Ammon's horn (tissue), 1 donor: ENCODE data around the gene TMEM131L.

Source experiments
- DNase-seq: peaks from one replicate; pipeline ENCODE4 v3.0.0-alpha.2; 2016; ENCODE audit warnings: low spot score

Gene TMEM131L

GRCh38 chr4:153479101-153479500 lies 12.9 kb downstream of the TMEM131L start:
- DNase-seq: no peak

- DNase-seq: no peak
Observed at GRCh38 chr4:153480704-153481103, 14.5 kb downstream of the TMEM131L start.

- DNase-seq: no peak
Observed at GRCh38 chr4:153481478-153481877, 15.3 kb downstream of the TMEM131L start.

DNA sequence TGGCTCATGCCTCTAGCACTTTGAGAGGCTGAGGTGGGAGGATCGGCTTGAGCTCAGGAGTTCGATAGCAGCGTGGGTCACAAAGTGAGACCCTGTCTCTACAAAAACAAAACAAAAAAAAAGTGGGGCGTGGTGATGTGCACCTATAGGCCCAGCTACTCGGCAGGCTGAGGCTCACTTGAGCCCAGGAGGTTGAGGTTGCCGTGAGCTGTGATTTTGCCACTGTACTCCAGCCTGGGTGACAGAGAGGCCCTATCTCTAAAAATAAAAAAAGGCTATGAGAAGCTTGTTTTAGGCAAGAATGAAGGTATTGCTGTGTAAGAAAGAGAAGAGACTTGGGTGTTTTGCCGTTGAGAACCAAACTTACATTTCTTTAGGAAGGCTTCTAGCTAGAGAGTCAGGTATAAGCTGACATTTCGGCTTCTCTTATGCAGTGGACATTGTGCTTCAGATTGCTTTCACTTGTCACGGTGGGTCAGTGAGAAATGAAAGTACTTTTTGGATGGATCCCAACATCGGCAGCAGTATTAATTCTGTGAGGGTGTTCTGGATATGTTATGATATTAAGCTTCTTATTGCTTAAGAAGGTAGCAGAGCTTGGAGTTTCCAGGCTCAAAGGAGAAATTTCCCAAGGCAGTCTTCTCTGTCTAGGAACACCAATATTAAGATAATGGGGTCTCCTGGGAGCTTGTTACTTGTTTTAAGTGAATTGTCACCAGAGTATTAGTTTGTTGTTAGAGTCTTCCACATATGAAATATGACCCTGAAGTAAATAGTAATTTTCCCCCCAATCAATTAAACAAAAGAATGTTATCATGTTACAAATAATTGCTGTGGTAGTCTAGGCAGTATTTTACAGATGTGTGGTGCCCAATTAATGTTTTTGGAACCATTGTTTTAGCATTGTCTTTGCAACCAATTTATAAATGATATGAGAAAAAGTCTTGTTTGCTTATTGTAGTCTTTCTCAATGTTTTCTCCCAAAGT lies 17.6 kb downstream of the TMEM131L start:
- DNase-seq: no peak

- no peak for DNase-seq
Observed at GRCh38 chr4:153485359-153485758, 19.2 kb downstream of the TMEM131L start.

- DNase-seq: no peak
Observed at GRCh38 chr4:153485860-153486259, 19.7 kb downstream of the TMEM131L start.

DNA sequence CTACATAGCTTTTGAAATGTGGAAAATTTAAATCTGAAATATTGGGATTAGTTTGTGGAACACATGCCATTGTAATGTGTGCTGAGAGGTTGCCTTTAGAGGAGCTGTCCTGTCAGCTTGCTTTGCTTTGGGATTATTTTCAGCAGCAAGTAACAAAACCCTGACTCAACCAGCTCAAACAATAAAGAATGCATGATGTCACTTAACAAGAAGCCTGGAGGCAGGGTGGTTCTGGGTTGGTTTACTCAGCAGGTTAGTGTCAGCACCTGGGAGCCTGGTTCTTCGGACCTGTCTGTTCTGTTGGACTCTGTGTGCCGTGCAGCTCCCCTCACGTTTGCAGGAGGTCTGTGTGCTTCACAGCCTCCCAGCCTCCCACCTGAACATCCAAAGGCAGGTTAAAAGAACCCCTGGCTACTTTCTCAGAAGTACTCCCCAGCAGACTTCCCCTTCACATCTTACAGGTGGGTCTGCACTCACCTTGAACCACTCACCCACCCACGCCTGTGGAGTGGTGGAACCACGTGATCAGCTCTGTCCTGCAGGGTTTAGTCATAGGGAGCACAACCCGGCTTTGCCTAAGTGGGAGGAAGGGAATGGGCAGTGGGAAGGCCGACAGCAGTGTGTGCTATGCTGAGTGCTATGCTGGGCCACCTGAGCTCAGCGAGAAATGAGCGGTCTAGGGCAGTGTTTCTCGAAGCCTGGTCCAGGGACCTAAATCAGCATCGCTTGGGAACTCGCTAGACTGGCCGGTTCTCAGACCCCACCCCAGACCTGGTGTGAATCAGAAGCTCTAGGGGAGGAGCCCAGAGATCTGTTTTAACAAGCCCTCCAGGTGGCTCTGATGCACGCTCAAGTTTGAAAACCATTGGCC lies 20.4 kb downstream of the TMEM131L start:
- no peak for DNase-seq

DNA sequence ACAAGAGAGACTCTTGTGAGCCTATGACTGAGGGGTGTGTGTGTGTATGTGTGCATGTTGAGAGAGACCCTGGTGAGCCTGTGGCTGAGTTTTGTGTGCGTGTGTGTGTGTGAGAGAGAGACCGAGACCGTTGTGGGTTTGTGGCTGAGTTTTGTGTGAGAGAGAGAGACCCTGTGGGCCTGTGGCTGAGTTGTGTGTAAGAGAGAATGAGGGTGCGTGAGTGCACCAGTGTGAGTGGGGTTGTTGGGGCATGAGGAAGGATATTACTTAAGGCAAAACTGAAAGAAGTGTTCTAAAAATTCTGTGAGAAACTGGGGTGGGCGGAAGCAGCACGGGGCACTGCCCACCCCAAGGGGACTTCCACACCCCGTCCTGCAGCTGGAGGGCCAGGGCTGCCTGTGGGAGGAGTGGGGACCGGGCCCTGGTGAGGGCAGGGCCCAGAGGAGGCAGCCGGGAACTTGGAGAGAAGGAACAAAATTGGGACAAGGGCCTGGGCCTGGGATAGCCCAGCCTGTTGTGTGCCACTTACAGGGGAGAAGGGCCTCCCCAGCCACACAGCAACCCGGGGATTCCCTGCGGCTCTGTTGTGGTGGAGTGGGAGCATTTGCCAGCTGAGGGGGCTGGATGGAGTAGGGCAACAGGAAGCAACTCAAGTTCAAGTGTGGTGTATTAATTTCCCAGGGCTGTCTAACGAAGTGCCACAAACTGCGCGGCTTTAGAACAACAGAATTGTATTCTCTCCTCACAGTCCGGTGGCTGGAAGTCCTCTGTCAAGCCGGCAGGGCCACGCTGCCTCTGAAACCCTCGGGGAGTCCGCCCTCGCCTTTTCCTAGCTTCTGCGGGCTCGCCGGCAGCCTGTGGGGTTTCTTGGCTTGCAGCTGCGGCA lies 22.1 kb downstream of the TMEM131L start:
- no peak for DNase-seq

- no peak for DNase-seq
Observed at GRCh38 chr4:153489856-153490558, 23.8 kb downstream of the TMEM131L start.

DNA sequence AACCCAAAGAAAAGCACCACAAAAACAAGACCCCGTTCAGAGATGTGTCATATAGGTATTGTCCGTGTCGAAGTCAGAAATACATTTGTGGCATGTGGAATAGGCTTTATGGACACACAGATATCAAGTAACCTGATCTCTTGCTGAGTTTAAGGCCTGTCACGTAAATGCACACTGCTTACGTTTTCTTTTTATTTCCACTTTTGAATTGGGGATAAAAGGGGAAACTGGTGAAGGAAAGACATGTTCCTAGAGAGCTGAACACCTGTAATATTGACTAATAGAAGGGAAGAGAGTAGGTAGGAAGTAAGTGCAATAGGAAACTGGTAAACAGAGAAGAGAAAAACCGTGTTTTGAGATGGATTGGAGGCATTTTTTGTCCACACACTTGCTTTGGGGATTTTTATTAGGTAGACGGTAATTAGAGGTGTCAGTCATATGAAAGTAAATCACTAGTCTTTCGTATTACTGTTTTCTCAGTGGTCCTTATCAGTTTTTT lies 24.9 kb downstream of the TMEM131L start:
- no peak for DNase-seq

DNA sequence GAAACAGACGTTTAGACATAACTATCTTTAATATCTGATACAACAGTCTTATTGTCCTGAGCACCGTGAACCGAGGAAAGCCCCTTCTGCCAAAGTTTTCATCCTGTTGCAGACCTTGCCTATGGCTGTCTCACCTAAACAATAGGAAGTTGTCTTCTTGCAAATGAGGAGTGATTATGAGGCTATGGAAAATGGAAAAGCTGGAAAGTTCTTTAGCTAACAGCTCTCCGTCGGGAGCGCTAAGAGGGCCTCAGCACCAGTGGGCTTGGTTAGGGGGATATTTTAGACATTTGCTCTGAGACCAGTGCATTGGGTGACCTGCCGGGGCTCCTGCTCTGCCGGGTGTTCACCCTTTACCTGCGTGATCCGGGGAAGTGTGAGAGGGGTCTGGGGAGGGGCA lies 28.4 kb downstream of the TMEM131L start:
- DNase-seq: no peak

- DNase-seq: no peak
Observed at GRCh38 chr4:153495480-153496193, 29.5 kb downstream of the TMEM131L start.

DNA sequence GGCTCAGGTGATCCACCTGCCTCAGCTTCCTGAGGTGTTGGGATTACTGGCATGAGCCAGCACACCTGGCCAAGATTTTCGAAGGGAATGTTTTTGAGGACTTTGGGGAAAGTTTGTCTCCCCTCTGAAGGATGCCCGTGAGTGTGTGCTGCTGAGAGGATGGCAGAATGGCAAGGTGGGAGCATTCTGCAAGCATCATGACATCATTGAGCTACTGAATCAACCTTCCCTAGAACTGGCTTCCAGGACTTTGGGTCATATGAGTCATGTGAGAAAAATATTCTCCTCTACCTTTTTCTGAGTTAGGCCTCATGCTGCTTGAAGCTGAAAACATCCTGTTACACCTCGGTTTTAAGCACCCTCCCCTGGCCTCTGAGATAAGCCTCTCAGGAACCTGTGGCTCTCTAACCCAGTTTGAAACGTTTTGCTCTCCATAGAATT lies 31.0 kb downstream of the TMEM131L start:
- DNase-seq: no peak

GRCh38 chr4:153497988-153498967 lies 32.1 kb downstream of the TMEM131L start:
- DNase-seq: peak; percentile 37

DNA sequence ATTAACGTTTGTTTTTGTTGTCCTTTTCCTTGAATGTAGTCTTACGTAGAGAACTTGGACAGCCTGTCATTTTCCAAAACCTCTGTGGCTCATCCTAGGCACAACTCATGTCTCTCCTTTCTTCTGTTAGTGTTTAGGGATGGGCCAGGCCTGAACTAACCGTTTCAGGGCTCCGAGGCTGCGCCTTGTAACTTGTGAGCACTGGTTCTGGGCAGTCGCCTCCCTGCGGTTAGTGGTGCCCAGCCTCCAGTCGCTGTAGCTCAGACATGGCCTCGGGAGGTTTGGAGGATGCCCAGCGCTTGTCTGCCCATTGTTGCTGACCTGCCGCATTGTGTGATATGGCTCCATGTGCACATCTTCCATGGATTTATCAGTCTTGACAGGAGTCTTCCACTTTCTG lies 32.8 kb downstream of the TMEM131L start:
- DNase-seq: no peak

GRCh38 chr4:153501578-153501977 lies 35.4 kb downstream of the TMEM131L start:
- no peak for DNase-seq

GRCh38 chr4:153502584-153502983 lies 36.4 kb downstream of the TMEM131L start:
- no peak for DNase-seq

- no peak for DNase-seq
Observed at GRCh38 chr4:153506341-153507309, 40.5 kb downstream of the TMEM131L start.
